WTC11 (cell line): ENCODE data around the gene LRRC7.

ENCODE experiments used
- HMGXB4 ChIP-seq: sonication (generic); formaldehyde crosslinking; IDR thresholded peaks from 2 replicates; pipeline ENCODE4 v1.8.1; 2023; ENCODE audit warnings: mild to moderate bottlenecking, moderate library complexity, missing genetic modification reagents
- JUN ChIP-seq: sonication (generic); formaldehyde crosslinking; IDR thresholded peaks from 2 replicates; pipeline ENCODE4 v1.8.0; 2023; ENCODE audit warnings: mild to moderate bottlenecking, missing genetic modification reagents
- NFYB ChIP-seq: sonication (generic); formaldehyde crosslinking; conservative IDR thresholded peaks from 2 replicates; pipeline ENCODE4 v1.8.0; 2022; ENCODE audit warnings: low read depth, missing genetic modification reagents
- SMAD3 ChIP-seq: sonication (generic); formaldehyde crosslinking; IDR thresholded peaks from 2 replicates; pipeline ENCODE4 v1.8.0; 2022; ENCODE audit warnings: missing genetic modification reagents, mild to moderate bottlenecking, borderline replicate concordance
- SMAD4 ChIP-seq: sonication (generic); formaldehyde crosslinking; IDR thresholded peaks from 2 replicates; pipeline ENCODE4 v1.8.0; 2022; ENCODE audit warnings: mild to moderate bottlenecking, missing genetic modification reagents
- TCF7 ChIP-seq: sonication (generic); formaldehyde crosslinking; IDR thresholded peaks from 2 replicates; pipeline ENCODE4 v1.8.0; 2022; ENCODE audit warnings: mild to moderate bottlenecking, low read depth, missing genetic modification reagents, moderate library complexity
- TEAD4 ChIP-seq: sonication (generic); formaldehyde crosslinking; IDR thresholded peaks from 2 replicates; pipeline ENCODE4 v1.8.0; 2022; ENCODE audit warnings: mild to moderate bottlenecking, missing genetic modification reagents
- ZNF423 ChIP-seq: fragments of 250-450 bp; sonication (Bioruptor Pico); IDR thresholded peaks from 2 replicates; pipeline ENCODE4 v2.1.2; 2022; ENCODE audit warnings: mild to moderate bottlenecking, moderate library complexity
- TF ChIP-seq, protein P1 (sequence below): fragments of 200-600 bp; IDR thresholded peaks from 2 replicates; pipeline ENCODE4 v1.8.0; 2022; ENCODE audit warnings: antibody characterized with exemption
- TF ChIP-seq, protein P2 (sequence below): sonication (generic); formaldehyde crosslinking; IDR thresholded peaks from 2 replicates; pipeline ENCODE4 v1.8.1; 2022; ENCODE audit warnings: low read depth, mild to moderate bottlenecking, moderate library complexity, missing genetic modification reagents, borderline replicate concordance
- TF ChIP-seq, protein P3 (sequence below): sonication (generic); formaldehyde crosslinking; IDR thresholded peaks from 2 replicates; pipeline ENCODE4 v1.8.0; 2022; ENCODE audit warnings: mild to moderate bottlenecking, missing genetic modification reagents
- TF ChIP-seq, protein P4 (sequence below): sonication (generic); formaldehyde crosslinking; IDR thresholded peaks from 2 replicates; pipeline ENCODE4 v1.8.1; 2023; ENCODE audit warnings: mild to moderate bottlenecking, missing genetic modification reagents, moderate library complexity
- TF ChIP-seq, protein P5 (sequence below): sonication (generic); formaldehyde crosslinking; IDR thresholded peaks from 2 replicates; pipeline ENCODE4 v1.8.1; 2023; ENCODE audit warnings: mild to moderate bottlenecking, missing genetic modification reagents, borderline replicate concordance

- TF ChIP-seq JUN (CRISPR knock-in tag) (no peak), SMAD4 (no peak), TCF7 (CRISPR knock-in tag) (no peak), SMAD3 (CRISPR knock-in tag) (no peak), NFYB (CRISPR knock-in tag) (no peak), HMGXB4 (CRISPR knock-in tag) (no peak), ZNF423 (CRISPR knock-in tag) (no peak), TEAD4 (CRISPR knock-in tag) (no peak)
- TF ChIP-seq, protein P1, sequence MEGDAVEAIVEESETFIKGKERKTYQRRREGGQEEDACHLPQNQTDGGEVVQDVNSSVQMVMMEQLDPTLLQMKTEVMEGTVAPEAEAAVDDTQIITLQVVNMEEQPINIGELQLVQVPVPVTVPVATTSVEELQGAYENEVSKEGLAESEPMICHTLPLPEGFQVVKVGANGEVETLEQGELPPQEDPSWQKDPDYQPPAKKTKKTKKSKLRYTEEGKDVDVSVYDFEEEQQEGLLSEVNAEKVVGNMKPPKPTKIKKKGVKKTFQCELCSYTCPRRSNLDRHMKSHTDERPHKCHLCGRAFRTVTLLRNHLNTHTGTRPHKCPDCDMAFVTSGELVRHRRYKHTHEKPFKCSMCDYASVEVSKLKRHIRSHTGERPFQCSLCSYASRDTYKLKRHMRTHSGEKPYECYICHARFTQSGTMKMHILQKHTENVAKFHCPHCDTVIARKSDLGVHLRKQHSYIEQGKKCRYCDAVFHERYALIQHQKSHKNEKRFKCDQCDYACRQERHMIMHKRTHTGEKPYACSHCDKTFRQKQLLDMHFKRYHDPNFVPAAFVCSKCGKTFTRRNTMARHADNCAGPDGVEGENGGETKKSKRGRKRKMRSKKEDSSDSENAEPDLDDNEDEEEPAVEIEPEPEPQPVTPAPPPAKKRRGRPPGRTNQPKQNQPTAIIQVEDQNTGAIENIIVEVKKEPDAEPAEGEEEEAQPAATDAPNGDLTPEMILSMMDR, result no peak
- TF ChIP-seq, protein P2, sequence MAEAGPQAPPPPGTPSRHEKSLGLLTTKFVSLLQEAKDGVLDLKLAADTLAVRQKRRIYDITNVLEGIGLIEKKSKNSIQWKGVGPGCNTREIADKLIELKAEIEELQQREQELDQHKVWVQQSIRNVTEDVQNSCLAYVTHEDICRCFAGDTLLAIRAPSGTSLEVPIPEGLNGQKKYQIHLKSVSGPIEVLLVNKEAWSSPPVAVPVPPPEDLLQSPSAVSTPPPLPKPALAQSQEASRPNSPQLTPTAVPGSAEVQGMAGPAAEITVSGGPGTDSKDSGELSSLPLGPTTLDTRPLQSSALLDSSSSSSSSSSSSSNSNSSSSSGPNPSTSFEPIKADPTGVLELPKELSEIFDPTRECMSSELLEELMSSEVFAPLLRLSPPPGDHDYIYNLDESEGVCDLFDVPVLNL (CRISPR knock-in tag), result no peak
- TF ChIP-seq, protein P3, sequence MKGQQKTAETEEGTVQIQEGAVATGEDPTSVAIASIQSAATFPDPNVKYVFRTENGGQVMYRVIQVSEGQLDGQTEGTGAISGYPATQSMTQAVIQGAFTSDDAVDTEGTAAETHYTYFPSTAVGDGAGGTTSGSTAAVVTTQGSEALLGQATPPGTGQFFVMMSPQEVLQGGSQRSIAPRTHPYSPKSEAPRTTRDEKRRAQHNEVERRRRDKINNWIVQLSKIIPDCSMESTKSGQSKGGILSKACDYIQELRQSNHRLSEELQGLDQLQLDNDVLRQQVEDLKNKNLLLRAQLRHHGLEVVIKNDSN (CRISPR knock-in tag), result no peak
- TF ChIP-seq, protein P4, sequence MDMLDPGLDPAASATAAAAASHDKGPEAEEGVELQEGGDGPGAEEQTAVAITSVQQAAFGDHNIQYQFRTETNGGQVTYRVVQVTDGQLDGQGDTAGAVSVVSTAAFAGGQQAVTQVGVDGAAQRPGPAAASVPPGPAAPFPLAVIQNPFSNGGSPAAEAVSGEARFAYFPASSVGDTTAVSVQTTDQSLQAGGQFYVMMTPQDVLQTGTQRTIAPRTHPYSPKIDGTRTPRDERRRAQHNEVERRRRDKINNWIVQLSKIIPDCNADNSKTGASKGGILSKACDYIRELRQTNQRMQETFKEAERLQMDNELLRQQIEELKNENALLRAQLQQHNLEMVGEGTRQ (CRISPR knock-in tag), result no peak
- TF ChIP-seq, protein P5, sequence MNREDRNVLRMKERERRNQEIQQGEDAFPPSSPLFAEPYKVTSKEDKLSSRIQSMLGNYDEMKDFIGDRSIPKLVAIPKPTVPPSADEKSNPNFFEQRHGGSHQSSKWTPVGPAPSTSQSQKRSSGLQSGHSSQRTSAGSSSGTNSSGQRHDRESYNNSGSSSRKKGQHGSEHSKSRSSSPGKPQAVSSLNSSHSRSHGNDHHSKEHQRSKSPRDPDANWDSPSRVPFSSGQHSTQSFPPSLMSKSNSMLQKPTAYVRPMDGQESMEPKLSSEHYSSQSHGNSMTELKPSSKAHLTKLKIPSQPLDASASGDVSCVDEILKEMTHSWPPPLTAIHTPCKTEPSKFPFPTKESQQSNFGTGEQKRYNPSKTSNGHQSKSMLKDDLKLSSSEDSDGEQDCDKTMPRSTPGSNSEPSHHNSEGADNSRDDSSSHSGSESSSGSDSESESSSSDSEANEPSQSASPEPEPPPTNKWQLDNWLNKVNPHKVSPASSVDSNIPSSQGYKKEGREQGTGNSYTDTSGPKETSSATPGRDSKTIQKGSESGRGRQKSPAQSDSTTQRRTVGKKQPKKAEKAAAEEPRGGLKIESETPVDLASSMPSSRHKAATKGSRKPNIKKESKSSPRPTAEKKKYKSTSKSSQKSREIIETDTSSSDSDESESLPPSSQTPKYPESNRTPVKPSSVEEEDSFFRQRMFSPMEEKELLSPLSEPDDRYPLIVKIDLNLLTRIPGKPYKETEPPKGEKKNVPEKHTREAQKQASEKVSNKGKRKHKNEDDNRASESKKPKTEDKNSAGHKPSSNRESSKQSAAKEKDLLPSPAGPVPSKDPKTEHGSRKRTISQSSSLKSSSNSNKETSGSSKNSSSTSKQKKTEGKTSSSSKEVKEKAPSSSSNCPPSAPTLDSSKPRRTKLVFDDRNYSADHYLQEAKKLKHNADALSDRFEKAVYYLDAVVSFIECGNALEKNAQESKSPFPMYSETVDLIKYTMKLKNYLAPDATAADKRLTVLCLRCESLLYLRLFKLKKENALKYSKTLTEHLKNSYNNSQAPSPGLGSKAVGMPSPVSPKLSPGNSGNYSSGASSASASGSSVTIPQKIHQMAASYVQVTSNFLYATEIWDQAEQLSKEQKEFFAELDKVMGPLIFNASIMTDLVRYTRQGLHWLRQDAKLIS (CRISPR knock-in tag), result no peak
These were observed 185.1 kb downstream of the LRRC7 start for GRCh38 chr1:69752831-69753230.
